GM23338 (cell line): Measurements from ENCODE around the gene PLEKHN1. TPM values are rescaled to one million over a fixed set of nuclear protein-coding genes. Genes with fewer than 3 reads are reported as not detected.
A peak's percentile ranks its signal among the peaks of the same experiment; 100 is the strongest.

Experiments
- ATAC-seq: fragments of 200-7000 bp; cut with Tn5 transposase; 3 replicates; pipeline ENCODE4 v1.9.1; 2020
- DNase-seq: peaks from one replicate; pipeline ENCODE4 v3.0.0-alpha.2; 2015; ENCODE audit warnings: low spot score
- H2AFZ ChIP-seq: fragments of 200-600 bp; sonication (generic); 2 replicates; pipeline ENCODE4 v1.8.0; 2016; ENCODE audit warnings: antibody characterized with exemption, mild to moderate bottlenecking, moderate library complexity
- H3F3A ChIP-seq: fragments of 200-600 bp; sonication (generic); replicated peaks from 2 replicates; pipeline ENCODE4 v1.8.0; 2017; ENCODE audit warnings: antibody characterized with exemption, mixed run types, low read depth
- H3K27ac ChIP-seq: fragments of 200-600 bp; sonication (generic); 2 replicates; pipeline ENCODE4 v1.6.1; 2016; ENCODE audit warnings: low read depth
- H3K27me3 ChIP-seq: fragments of 200-600 bp; sonication (generic); 2 replicates; pipeline ENCODE4 v1.8.0; 2016; ENCODE audit warnings: mild to moderate bottlenecking, mixed run types, moderate library complexity; ENCODE audit not compliant: insufficient read depth
- H3K36me3 ChIP-seq: fragments of 200-600 bp; sonication (generic); 2 replicates; pipeline ENCODE4 v1.8.0; 2016; ENCODE audit warnings: mild to moderate bottlenecking; ENCODE audit not compliant: insufficient read depth
- H3K4me1 ChIP-seq: fragments of 200-600 bp; sonication (generic); 2 replicates; pipeline ENCODE4 v1.8.0; 2016; ENCODE audit warnings: mild to moderate bottlenecking, moderate library complexity; ENCODE audit not compliant: insufficient read depth
- H3K4me2 ChIP-seq: fragments of 200-600 bp; sonication (generic); 2 replicates; pipeline ENCODE4 v1.7.1; 2017; ENCODE audit warnings: mixed run types
- H3K4me3 ChIP-seq: fragments of 200-600 bp; sonication (generic); 2 replicates; pipeline ENCODE4 v1.6.1; 2016; ENCODE audit warnings: mixed run types
- H3K79me2 ChIP-seq: fragments of 200-600 bp; sonication (generic); replicated peaks from 2 replicates; pipeline ENCODE4 v1.8.0; 2017; ENCODE audit warnings: mild to moderate bottlenecking; ENCODE audit not compliant: insufficient read depth
- H3K9me2 ChIP-seq: fragments of 200-600 bp; sonication (generic); 2 replicates; pipeline ENCODE4 v1.8.0; 2017; ENCODE audit not compliant: insufficient read depth
- H4K20me1 ChIP-seq: fragments of 200-600 bp; sonication (generic); replicated peaks from 2 replicates; pipeline ENCODE4 v1.8.0; 2017; ENCODE audit warnings: mild to moderate bottlenecking; ENCODE audit not compliant: insufficient read depth
- H3K27ac Mint-ChIP-seq: 2 replicates; pipeline ENCODE4 v1.8.0; 2020; ENCODE audit warnings: inconsistent platforms, mild to moderate bottlenecking, moderate library complexity, mixed read lengths
- H3K27me3 Mint-ChIP-seq: 3 replicates; pipeline ENCODE4 v1.8.0; 2022; ENCODE audit warnings: low read depth, mild to moderate bottlenecking, moderate library complexity, mixed read lengths, inconsistent platforms; ENCODE audit not compliant: insufficient read depth, poor library complexity
- H3K36me3 Mint-ChIP-seq: 3 replicates; pipeline ENCODE4 v1.8.0; 2021; ENCODE audit warnings: low read depth, mild to moderate bottlenecking, inconsistent platforms, moderate library complexity, mixed read lengths
- H3K4me1 Mint-ChIP-seq: 3 replicates; pipeline ENCODE4 v1.8.0; 2020; ENCODE audit warnings: mild to moderate bottlenecking, inconsistent platforms, mixed read lengths
- H3K4me3 Mint-ChIP-seq: 3 replicates; pipeline ENCODE4 v1.8.0; 2021; ENCODE audit warnings: moderate library complexity, mild to moderate bottlenecking, inconsistent platforms, mixed read lengths
- H3K9me3 Mint-ChIP-seq: 3 replicates; pipeline ENCODE4 v1.8.0; 2020; ENCODE audit warnings: moderate library complexity, mild to moderate bottlenecking, inconsistent platforms, mixed read lengths
- CREB1 ChIP-seq: fragments of 250-450 bp; sonication (Bioruptor Pico); IDR thresholded peaks from 2 replicates; pipeline ENCODE4 v1.5.0; 2020; ENCODE audit warnings: low read depth, mild to moderate bottlenecking, moderate library complexity
- CTCF ChIP-seq, 2 experiments: fragments of 200-600 bp in 1 of 2; sonication (generic) in 1 of 2; conservative IDR thresholded peaks; 2 replicates each; pipeline versions ENCODE4 v1.5.1 to v1.6.1; 2016 to 2017; ENCODE audit warnings: antibody characterized with exemption in 2 of 2, low read depth in 2 of 2, mild to moderate bottlenecking in 2 of 2, moderate library complexity in 1 of 2
- ETS1 ChIP-seq: IDR thresholded peaks from 2 replicates; pipeline ENCODE4 v1.6.1; 2016; ENCODE audit warnings: antibody characterized with exemption
- EZH2phosphoT487 ChIP-seq: fragments of 200-600 bp; sonication (generic); IDR thresholded peaks from one replicate; pipeline ENCODE4 v1.8.1; 2018; ENCODE audit warnings: antibody characterized with exemption; ENCODE audit not compliant: unreplicated experiment
- JUNB ChIP-seq: IDR thresholded peaks from one replicate; pipeline ENCODE4 v1.6.1; 2016; ENCODE audit warnings: antibody characterized with exemption; ENCODE audit not compliant: unreplicated experiment
- NANOG ChIP-seq: IDR thresholded peaks from 2 replicates; pipeline ENCODE4 v1.6.1; 2016; ENCODE audit warnings: antibody characterized with exemption, borderline replicate concordance
- POLR2AphosphoS5 ChIP-seq: IDR thresholded peaks from 2 replicates; pipeline ENCODE4 v1.6.1; 2016; ENCODE audit warnings: antibody characterized with exemption, low read depth
- REST ChIP-seq: IDR thresholded peaks from one replicate; pipeline ENCODE4 v1.6.1; 2018; ENCODE audit warnings: antibody characterized with exemption; ENCODE audit not compliant: unreplicated experiment
- STAT1 ChIP-seq: IDR thresholded peaks from one replicate; pipeline ENCODE4 v1.6.1; 2016; ENCODE audit warnings: antibody characterized with exemption; ENCODE audit not compliant: unreplicated experiment
- ZNF331 ChIP-seq: fragments of 250-450 bp; sonication (Bioruptor Pico); IDR thresholded peaks from 2 replicates; pipeline ENCODE4 v1.5.0; 2020; ENCODE audit warnings: low read depth, mild to moderate bottlenecking, moderate library complexity
- polyA plus RNA-seq: library from polyadenylated mRNA; unstranded; fragments of >200 nt; fragmentation: Nextera tagmentation; extraction: Ambion mirVana; gene quantifications from 2 replicates; pipeline ENCODE4 v1.2.1, GENCODE V29; 2016
- total RNA-seq: library from RNA; depleted of rRNA; stranded (reverse); fragments of >200 nt; shearing (Covaris generic); gene quantifications from 2 replicates; pipeline ENCODE4 v1.2.3, GENCODE V29; 2014

Gene PLEKHN1
- total and polyA plus RNA-seq, 2 experiments from 2014 or later, result 1.4 to 3.3 TPM

DNA sequence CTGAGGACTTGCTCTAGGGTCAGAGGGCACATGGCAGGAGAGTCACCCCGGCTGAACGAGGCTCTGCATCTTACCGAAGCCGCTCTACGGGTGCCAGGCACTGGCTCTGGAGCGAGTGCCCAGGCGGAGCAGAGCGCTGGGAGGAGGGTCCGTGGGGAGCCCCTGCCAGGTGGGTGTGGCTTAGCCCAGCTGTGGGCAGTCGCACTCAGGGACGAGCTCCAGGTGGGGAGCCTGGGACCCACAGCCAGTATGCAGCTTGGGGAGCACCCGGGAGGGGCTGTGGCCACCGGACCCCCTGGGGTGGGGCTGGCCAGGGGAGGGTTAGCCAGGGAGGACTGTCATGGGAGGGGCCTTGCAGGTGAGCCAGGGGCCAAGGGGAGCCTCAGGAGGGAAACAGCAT, 57.4 kb downstream of the PLEKHN1 start:
- Histone ChIP-seq H4K20me1 (peaks cover 4% of the 10 kb centered on the region; the same call in 1 of the 2 replicates), H3K4me1 (peaks cover 47% of the 10 kb centered on the region), H3K36me3 (no peaks in the 10 kb centered on the region), H3K4me2 (peak overlapping the region; percentile 71; the same call in 1 of the 2 replicates), H3K9me2 (no peaks in the 10 kb centered on the region), H3K27me3 (no peaks in the 10 kb centered on the region; the same call in 1 of the 2 replicates), H3K27ac (no peak overlapping the region), H3K4me3 (no peak overlapping the region), H3K79me2 (0 out of 2 replicates have a peak, but pooled peaks cover 5% of the 10 kb centered on the region), H2AFZ (no peak overlapping the region), H3F3A (no peaks in the 10 kb centered on the region)
- TF ChIP-seq JUNB (no peak), STAT1 (no peak), CREB1 (CRISPR knock-in tag) (no peak), NANOG (no peak), EZH2phosphoT487 (no peak), ZNF331 (no peak), POLR2AphosphoS5 (no peak), ETS1 (no peak)
- H3K27me3 Mint-ChIP-seq, result peaks cover 19% of the 10 kb centered on the region
- peaks cover 34% of the 10 kb centered on the region for H3K4me1 Mint-ChIP-seq
- peaks cover 20% of the 10 kb centered on the region for H3K36me3 Mint-ChIP-seq
- ATAC-seq (peak; percentile 8; the same call in 2 of the 3 replicates), DNase-seq (peak; percentile 33)
- no peaks in the 10 kb centered on the region for H3K9me3 Mint-ChIP-seq
- no peak overlapping the region for H3K27ac Mint-ChIP-seq
- H3K4me3 Mint-ChIP-seq, result peak overlapping the region; percentile 14; the same call in 1 of the 3 replicates

DNA sequence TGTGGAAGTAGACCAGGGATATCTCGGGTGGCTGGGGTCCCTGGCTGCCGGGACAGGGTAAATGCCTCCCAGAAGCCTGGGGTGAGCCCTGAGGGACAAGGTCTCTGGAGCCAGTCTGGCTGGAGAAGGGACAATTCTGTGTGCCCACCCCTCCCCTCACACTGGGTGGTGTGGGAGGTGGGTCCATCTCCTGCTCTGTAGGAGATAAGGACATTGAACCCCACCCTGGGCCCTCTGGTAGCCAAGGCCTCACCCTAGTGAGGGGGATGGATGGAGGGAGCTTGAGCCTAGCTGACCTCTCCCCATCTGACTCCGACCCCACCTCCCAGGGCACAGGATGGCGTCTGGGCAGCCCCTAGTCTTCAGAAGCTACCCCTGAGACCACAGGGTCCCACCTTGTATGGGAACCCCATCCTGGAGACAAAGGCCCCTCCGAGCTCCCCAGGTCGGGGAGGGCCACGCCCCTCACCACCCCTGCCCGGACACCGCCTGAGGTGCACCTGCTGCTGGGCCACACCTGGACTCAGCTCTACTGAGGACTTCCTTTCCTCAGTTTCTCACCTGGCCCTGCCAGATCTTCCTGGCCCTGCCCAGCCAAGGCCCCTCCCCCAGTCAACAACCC, 58.0 kb downstream of the PLEKHN1 start:
- Histone ChIP-seq H3K36me3 (no peaks in the 10 kb centered on the region), H3K4me1 (peaks cover 47% of the 10 kb centered on the region), H3K4me2 (peak overlapping the region; percentile 71), H3F3A (no peaks in the 10 kb centered on the region), H3K27me3 (no peaks in the 10 kb centered on the region; the same call in 1 of the 2 replicates), H4K20me1 (peaks cover 4% of the 10 kb centered on the region; the same call in 1 of the 2 replicates), H3K27ac (no peak overlapping the region), H3K9me2 (no peaks in the 10 kb centered on the region), H3K4me3 (peak overlapping the region; percentile 43; the same call in 1 of the 2 replicates), H2AFZ (no peak overlapping the region), H3K79me2 (0 out of 2 replicates have a peak, but pooled peaks cover 5% of the 10 kb centered on the region)
- Mint-ChIP-seq H3K27me3 (peaks cover 14% of the 10 kb centered on the region), H3K27ac (no peak overlapping the region), H3K9me3 (no peaks in the 10 kb centered on the region), H3K4me3 (no peak overlapping the region; the same call in 2 of the 3 replicates), H3K4me1 (peaks cover 34% of the 10 kb centered on the region), H3K36me3 (peaks cover 20% of the 10 kb centered on the region)
- ATAC-seq (no peak), DNase-seq (no peak)
- TF ChIP-seq JUNB (no peak), POLR2AphosphoS5 (no peak), CTCF (conservative IDR thresholded peaks at IDR 0.05; ENCODE audit: low read depth in 2 of 2) (no peak), REST (no peak)
